GM18519 (cell line): ENCODE measurements around the gene ATXN8OS.
"Not testable (repeated sequence)": the region's sequence is repeated elsewhere in the genome, so short reads cannot be mapped to it uniquely, and the experiment has no call there.

Source experiments
- ATAC-seq: cut with Tn5 transposase; IDR thresholded peaks from one replicate; pipeline ENCODE4 v1.9.1; 2021; ENCODE audit warnings: mild to moderate bottlenecking, moderate library complexity; ENCODE audit not compliant: unreplicated experiment, low FRiP score

Gene ATXN8OS

DNA sequence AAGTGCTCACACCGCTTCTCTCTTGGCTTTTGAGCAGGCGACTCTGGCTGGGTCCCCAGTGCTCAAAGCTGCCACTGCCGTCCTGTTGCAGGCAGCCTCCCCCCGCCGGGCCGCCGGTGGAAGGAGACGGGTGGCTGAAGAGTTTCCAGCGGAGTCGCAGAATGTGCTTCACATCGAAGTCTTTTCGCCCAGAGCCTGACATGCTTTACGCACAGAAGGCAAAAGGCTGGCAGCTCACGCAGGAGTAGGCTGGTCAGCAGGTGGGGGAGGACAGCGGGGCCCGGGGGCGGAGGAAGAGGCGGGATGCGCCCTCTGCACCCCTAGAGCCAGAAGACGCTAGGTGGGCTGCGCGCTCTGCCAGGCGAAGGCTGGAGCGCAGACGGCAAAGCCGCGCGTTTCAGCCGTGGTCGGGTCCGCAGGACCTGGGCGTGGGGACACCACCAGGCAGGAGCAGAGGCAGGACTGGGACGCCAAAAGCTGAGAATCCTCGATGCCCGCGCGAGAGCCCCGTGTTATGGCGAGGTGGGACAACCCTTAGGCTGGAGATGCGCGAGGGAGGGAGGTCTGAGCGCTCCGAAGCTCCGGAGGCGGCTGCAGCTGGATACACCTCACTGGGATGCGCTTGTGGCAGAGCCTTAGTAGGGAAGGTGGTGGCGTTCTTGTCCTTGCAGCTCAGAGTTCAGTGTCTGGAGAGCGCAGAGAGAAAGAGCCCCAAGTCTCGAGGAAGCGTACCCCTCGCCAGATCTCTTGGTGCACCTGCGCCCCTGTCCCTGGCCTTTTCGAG lies at the start of gene ATXN8OS:
Gene ATXN8OS (plus strand): TSS at position 329 of the 784 bp plus-strand sequence.
- ATAC-seq = no peak

DNA sequence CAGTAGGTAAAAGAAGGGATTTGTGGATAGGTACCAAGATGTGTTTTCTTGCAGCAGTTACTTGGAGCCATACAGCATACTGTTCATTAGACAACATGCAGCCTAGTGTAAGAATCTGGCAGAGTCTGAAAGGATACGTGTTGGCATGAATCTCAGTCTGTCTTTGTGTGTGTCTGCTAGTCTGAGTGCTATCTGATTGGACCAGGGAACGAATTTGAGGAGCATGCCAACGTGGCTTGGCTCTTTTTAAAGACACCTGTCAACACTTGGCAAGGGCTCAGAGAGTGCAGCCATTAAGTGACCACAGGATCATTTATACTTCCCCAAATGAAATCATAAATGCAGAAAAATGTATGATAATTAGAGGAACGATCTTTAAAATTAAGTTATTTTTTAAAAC lies 27.6 kb upstream of the ATXN8OS start:
- ATAC-seq = no peak

DNA sequence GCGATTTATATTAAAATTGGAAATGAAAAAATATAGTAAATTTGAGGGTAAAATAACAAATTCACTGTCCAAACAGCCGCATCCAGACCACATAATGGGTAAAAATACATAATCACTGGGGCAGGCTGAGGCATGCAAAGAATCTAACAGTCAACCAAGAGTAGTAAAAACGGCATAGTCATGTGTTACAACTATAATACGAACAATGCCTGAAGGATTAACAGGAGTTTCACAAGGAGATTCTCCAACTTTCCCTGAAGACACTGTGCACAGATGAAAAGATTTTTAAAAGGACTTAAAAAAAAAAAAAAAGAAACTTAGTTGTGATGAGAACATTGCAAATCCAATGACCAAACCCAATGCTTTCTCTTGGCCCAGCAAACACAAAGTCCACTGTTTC lies 20.4 kb upstream of the ATXN8OS start:
- no peak for ATAC-seq

DNA sequence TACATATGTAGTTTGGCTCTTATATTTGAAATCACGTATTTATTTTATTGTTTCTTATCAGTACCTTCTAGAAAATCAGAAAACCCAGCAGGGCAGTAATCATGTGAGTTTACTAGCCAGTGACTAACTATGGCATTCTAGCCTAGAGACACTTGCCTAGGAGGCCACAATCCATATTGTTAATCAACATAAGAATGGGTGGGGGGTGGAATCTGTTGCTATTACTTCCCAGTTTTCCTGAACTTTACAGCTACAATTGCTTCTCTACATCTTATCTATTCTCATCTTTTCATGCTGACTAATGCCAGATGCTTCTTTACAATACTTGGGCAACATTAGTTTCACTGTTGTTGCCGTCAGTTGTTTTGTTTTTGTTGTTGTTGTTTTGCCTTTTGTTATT lies 18.7 kb upstream of the ATXN8OS start:
- ATAC-seq = no peak

DNA sequence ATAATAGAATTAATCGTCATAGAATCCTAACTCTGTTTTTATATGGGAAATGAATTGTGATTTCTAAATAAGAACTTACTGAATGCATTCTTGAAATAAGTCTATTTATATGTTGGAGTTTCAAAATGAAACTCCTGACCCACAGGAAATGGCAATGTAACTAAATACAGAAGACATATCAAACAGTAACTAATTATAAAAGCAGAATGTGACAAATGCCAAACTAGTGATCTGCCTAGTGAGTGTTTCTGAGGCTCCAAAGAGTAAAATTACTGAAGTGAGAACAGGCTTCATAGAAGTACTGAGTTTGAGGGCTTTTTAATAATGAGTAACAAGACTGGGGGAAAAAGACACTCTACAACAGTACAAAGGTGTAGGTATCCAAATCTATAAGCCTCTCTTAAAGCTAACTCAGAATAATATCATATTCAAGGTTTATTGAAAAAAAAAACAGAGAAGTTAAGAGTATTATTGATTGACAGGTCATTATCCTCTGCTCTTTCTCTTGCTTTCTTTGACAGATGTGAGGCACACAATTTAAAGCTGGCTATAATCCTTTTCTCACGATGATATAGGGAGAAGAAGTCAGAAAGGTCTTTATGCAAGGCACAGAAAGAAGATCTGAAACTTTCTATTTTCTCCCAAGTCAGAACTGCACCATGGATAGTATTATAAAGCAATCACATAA lies 17.4 kb upstream of the ATXN8OS start:
- no peak for ATAC-seq

DNA sequence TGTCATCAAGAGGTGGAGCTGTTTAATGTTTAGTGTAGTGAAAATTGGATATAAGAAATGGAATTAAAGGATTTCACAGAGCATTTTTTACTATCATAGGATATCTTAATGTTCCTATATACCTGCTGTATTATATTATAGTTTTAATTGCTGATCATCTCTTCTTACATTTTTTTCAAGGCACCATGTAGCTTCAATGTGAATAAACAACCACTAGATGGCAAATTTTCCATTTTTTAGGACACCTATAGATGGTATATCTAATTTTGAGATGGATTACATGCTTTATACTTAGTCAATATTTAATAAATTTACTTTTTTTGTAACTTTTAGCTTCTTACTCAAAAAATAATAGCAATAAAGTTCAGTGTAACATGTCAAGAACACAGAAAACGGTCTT lies 9.0 kb upstream of the ATXN8OS start:
- ATAC-seq = no peak

DNA sequence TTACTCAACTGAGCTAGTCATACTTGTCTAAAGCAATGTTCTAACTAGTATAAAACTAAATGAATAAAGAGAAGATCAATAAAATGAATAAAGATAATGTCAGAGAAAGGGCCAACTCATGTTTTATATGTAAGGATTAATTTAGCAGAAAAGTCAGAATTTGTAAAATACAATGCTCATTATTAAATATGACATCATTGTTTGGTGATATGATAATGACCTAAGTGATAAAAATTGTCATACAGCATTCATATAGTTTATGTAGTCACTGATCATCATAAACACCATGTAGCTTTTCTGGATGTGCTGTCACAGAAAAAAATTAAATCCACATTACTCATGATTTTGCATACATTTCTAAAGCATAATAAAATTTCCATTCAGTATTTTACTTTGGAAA lies 3.1 kb upstream of the ATXN8OS start:
- no peak for ATAC-seq

DNA sequence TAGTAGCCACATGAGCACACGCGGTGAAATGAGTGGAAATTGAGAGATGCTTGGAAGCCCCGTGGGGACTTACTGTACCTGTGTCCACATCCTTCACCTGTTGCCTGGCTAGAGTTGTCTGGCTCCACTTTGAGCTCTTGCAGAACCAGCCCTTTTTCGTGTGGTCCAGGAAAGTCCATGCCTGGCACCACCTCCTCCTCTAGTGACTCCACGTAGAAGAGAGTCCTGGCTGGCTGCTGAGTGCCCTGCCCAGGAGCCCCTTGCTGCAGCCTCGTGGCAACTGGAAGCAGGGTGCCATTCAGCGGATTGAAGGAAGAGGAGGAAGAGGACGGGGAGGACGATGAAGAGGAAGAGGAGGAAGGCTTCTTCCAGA lies 515 bp upstream of the ATXN8OS start:
- ATAC-seq = no peak

DNA sequence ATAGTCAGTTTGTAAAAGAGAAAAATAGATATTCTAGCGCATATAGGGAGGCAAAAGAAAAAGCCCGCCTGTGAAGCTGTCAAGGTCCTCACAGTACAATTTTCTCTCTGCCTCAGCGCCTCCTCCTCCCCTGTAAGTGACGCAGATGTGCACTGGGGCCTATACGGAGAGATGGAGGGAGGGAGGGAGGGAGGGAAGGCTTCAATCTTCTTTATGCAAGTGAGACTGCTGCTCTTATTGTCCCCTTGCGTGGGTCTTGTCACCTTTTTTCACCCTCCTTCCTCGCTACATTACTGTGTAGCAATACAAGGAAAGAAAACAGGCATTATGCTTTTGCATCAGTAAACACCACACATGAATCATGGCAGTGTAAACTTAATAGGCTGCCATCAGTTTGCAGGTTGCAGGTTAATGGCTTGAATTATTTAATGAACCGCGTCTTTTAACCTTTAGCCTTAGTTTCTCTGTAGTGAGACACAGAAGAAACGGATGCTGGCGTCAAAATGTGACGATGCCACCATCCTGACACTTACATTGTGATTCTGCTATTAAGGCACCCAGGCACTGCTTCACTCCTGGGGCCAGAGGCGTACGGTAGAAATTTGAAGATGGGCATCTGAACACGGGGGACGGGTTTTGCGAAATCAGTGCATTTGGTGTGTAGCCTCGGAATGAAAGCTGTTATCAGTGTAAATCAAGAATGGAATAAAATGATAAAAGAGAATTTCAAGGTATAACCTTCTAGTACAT lies 905 bp downstream of the ATXN8OS start, which contains the start of gene KLHL1:
Gene KLHL1 (minus strand): TSS at position 97 of the 750 bp plus-strand sequence. CDS start 753 bp downstream, outside the sequence.
- no peak for ATAC-seq

DNA sequence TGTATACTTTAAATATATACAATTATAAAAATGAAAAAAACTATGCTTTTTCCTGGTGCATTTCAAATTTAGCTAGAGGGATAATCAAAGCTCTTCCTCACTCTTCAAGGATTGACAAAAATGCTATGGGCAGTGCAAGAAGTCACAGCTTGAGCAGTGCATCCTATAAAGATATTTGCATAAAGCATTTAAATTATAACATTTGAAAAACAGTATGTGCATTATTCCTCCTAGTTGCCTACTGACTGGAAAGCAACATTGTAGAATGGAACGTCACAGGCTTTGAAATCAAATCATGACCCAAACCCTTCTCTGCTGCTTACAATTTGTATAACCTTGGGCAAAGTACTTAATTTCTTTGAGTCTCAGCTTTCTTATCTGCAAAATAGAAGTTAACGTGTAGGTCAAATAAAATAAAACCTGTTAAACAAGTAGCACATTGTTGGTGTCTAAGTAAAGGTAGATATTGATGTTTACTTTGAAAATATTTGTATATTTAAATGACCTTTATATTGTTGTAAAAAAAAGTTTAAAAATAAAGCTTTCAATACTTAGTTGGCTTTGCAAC lies 9.8 kb downstream of the ATXN8OS start:
- ATAC-seq = no peak

DNA sequence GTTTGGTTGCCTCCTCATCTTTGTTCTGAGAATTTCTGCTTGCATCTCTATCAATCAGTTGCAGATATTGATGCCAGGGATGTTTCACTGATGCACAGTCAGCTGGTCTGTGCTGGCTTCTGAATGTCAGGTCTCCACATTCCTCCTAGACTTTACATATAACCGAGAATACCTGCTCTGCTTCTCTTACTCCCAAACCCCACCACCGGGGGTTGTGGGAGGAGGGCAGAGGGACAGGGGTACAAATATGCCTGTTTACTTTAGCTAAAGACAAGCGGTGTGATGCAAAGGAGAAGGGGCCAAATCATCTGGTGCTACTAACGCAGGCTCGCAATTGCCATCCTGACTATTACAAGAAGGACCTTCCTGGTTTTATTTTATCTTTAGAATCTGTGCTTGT lies 18.1 kb downstream of the ATXN8OS start:
- ATAC-seq = no peak

DNA sequence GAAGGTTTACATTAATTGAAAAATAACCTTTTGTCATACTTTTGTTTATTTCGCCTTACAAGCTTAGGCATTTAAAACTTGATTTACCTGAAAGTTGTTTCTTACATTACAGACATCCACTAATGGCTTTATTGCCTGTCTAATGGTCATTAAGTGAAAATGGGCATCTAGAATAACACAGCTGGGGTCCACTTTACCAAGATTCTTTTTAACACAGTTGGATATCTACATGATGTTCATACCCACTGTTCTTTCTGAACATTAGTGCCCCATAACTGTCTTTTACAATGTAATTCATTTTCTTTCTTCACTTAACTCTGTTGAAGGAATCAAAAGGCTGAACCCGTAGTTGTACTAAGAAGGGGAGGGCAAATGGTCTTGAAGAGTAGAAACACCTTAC lies 20.5 kb downstream of the ATXN8OS start:
- no peak for ATAC-seq

DNA sequence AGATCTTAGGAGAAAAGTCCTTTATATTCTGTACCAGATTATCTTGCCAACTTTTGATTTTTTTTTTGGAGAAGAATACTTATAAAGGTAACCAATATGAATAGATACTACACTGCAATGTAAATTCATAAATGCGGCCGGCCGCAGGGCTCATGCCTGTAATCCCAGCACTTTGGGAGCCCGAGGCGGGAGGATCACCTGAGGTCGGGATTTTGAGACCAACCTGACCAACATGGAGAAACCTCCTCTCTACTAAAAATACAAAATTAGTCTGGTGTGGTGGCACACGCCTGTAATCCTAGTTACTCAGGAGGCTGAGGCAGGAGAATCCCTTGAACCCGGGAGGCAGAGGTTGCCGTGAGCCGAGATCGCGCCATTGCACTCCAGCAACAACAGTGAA lies 35.0 kb downstream of the ATXN8OS start:
- ATAC-seq = not testable (repeated sequence)

DNA sequence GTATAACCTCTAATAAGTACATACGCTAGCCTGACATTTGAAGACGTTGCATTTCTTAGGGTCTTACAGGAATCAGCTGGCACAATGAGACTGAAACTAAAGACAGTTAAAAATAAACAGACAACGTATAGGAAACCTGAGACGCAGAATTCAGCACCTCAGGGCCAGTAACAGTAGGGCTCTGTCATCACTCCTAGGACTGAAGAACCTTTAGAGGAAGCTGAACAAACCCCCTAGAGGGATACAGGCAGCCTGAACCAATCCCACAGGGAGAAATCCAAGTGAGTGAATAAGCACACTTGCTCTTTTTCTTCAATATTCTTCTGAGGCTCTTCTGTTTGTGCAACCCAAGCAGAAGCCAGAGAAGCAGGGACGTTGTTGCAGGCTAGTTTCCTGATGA lies 54.5 kb downstream of the ATXN8OS start:
- ATAC-seq = no peak

DNA sequence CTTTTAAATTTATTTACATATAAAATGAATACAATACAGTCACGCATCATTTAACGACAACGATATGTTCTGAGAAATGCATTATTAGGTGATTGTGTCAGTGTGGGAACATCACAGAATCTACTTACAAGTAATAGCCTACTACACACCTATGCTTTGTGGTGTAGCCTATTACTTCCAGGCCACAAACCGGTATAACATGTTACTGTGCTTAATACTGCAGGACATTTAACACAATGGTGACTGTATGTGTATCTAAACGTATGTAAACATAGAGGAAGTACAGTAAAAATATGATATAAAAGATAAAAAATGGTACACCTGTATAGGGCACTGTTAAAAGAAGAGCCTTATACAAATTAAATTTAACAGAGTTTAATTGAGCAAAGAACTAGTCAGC lies 63.1 kb downstream of the ATXN8OS start:
- ATAC-seq = no peak

DNA sequence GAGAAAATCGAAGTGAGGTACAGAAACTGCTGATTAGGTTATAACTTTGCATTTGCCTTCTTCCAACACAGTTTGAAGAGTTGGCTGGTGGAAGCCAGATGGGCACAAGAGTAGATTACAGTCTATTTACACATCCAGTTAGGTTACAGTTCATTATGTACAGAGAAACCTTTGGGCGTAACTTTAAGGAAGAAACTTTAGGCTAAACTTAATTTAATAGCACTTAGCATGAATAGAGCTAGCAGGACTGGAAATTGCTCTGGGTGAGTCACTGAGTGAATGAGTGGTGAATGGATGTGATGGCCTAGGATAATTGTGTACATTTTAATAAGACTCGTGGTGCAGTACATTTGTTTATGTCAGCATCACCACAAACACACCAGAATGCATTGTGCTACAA lies 63.5 kb downstream of the ATXN8OS start:
- no peak for ATAC-seq

DNA sequence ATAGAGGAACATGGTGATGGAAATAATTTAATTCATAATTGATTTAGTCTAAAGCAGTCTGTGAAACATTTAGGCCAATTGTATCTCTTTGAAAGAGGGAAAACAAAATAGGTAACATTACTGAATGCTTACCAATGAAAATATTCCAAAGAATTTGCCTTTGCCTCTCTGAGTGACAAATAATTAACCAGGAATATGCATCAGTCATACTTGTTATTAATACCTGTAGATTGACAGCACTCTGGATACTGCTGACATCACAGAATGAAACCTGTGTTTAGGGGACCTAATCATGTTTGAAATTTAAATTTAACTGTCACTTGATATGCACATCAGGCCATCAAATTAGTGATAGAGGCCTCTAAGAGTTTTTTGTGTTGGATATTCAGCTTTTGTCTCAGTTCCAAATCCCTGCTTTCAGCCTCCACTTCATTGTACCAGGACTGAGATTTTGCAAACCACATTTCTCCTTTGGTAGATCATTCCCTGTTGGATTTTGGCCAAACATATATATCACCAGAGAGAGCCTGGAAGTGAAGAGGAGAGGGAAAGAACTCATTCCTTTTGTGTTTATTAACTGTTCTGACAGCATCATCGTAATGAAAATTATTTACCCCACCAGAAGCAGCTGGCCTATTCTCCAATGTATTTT lies 65.4 kb downstream of the ATXN8OS start:
- ATAC-seq = no peak

DNA sequence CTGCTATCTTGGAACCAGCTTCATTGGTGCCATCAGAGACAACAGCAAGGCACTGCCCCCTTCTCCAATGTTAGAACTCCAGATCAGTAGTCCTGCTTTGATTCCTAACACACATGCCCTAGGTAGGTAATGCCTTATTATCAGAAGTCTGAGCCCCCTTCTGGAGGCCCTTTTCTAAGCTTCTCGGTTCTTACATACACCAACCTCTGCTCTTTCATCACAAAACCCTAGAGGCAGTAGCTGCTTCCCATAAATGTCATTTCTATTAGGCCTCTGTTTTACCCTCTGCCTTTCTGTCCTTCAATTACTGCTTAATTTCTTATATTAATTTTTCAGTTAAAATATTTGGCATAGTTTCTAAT lies 66.0 kb downstream of the ATXN8OS start:
- no peak for ATAC-seq

DNA sequence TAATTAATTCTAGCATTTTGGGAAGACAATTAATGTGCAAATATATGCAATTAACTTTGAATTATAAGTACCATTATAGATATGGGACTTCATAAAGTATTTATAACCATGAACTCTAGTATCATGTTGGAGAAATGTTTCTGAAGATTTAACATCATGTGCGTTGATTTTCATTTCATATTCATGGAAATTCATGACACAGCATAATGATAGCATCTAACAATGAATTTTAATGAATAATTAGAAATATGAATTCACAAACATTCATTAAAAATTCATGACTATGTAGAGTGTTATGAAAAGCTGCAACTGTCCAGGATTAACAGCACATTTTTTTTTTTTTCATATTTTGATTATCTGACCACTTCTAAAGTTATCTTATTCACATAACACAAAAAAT lies 70.7 kb downstream of the ATXN8OS start:
- no peak for ATAC-seq
